Thyroid gland (tissue), 4 donors: ENCODE measurements around the gene UGT2B10. TPM values are rescaled to one million over a fixed set of nuclear protein-coding genes. Genes with fewer than 3 reads are reported as not detected.
"Not testable (repeated sequence)": the region's sequence is repeated elsewhere in the genome, so short reads cannot be mapped to it uniquely, and the experiment has no call there.

Experiments
- DNase-seq, 2 donors: peaks; one replicate each; pipeline ENCODE4 v3.0.0-alpha.2; 2019
- H3K27ac ChIP-seq, 3 donors: fragments of 200-600 bp; sonication (generic); 1 replicate in 2 of 3; 2 replicates in 1 of 3; pipeline ENCODE4 v1.5.1; 2016 to 2019; ENCODE audit warnings: mild to moderate bottlenecking in 1 of 3, moderate library complexity in 1 of 3
- H3K27me3 ChIP-seq: fragments of 200-600 bp; sonication (generic); one replicate; pipeline ENCODE4 v1.5.1; 2019
- H3K36me3 ChIP-seq, 2 donors: fragments of 200-600 bp; sonication (generic); one replicate each; pipeline ENCODE4 v1.5.1; 2016 to 2019
- H3K4me1 ChIP-seq, 2 donors: fragments of 200-600 bp; sonication (generic); one replicate each; pipeline ENCODE4 v1.5.1; 2017 to 2019
- H3K4me3 ChIP-seq, 3 donors: fragments of 200-600 bp; sonication (generic); replicated peaks in 1 of 3; 1 replicate in 2 of 3; 2 replicates in 1 of 3; pipeline ENCODE4 v1.5.1; 2016; ENCODE audit warnings: mild to moderate bottlenecking in 1 of 3
- H3K9me3 ChIP-seq: fragments of 200-600 bp; sonication (generic); one replicate; pipeline ENCODE4 v1.5.1; 2017
- POLR2A ChIP-seq, 2 donors: fragments of 450-650 bp; IDR thresholded peaks; one replicate each; pipeline ENCODE4 v1.6.1; 2017; ENCODE audit warnings: antibody characterized with exemption in 2 of 2, mild to moderate bottlenecking in 2 of 2, moderate library complexity in 1 of 2
- WGBS, 2 donors: methylation state at CpG; one replicate each; pipeline ENCODE4 v1.1.5; 2017; 5-methylcytosine and 5-hydroxymethylcytosine counted together
- intact Hi-C: fragments of 100-400 bp; cut with DNase I; formaldehyde crosslinking; loops from one replicate; pipeline ENCODE4 v1.15.1; 2023
- total RNA-seq, 4 donors: library from RNA; depleted of rRNA; stranded (reverse); fragments of >200 nt; gene quantifications; one replicate each; pipeline ENCODE4 v1.2.3, GENCODE V29; 2016
- TF ChIP-seq, protein P1 (sequence below), 6 experiments: fragments of 200-600 bp in 3 of 6; fragments of 450-650 bp in 3 of 6; sonication (generic) in 3 of 6; IDR thresholded peaks; one replicate each; pipeline ENCODE4 v1.5.1; 2016 to 2019; ENCODE audit warnings: antibody characterized with exemption in 6 of 6, mild to moderate bottlenecking in 2 of 6, inconsistent platforms in 1 of 6, moderate library complexity in 1 of 6

Gene UGT2B10
- total RNA-seq, 4 donors from 2014 or later = not detected

DNA sequence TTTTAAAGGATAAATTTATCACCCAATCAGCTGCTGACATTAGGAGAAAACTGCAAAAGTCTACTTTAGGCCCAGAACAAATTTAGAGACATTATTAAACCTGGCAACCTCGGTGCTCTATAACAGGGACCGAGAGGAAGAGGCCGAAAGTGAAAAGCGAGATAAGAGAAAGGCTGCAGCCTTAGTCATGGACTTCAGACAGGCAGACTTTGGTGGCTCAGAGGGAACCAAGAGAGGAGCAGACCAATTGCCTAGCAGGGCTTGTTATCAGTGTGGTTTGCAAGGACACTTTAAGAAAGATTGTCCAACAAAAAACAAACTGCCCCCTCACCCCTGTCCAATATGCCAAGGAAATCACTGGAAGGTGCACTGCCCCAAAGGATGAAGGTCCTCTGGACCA is 12.8 kb upstream of the UGT2B10 start:
- 91 to 96% methylated on average over 4 of the region's 4 CpGs for WGBS, 2 donors
- Histone ChIP-seq H3K4me1 (no peaks in the 10 kb centered on the region), H3K27ac (no peak overlapping the region), H3K36me3 (no peaks in the 10 kb centered on the region), H3K27me3 (no peaks in the 10 kb centered on the region), H3K9me3 (no peaks in the 10 kb centered on the region), H3K4me3 (no peak overlapping the region)
- DNase-seq = no peak
- intact Hi-C loops = no loop called here
- TF ChIP-seq POLR2A (IDR thresholded peaks at IDR 0.05) = no peak
- TF ChIP-seq, protein P1, sequence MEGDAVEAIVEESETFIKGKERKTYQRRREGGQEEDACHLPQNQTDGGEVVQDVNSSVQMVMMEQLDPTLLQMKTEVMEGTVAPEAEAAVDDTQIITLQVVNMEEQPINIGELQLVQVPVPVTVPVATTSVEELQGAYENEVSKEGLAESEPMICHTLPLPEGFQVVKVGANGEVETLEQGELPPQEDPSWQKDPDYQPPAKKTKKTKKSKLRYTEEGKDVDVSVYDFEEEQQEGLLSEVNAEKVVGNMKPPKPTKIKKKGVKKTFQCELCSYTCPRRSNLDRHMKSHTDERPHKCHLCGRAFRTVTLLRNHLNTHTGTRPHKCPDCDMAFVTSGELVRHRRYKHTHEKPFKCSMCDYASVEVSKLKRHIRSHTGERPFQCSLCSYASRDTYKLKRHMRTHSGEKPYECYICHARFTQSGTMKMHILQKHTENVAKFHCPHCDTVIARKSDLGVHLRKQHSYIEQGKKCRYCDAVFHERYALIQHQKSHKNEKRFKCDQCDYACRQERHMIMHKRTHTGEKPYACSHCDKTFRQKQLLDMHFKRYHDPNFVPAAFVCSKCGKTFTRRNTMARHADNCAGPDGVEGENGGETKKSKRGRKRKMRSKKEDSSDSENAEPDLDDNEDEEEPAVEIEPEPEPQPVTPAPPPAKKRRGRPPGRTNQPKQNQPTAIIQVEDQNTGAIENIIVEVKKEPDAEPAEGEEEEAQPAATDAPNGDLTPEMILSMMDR (IDR thresholded peaks at IDR 0.05) = no peak

DNA sequence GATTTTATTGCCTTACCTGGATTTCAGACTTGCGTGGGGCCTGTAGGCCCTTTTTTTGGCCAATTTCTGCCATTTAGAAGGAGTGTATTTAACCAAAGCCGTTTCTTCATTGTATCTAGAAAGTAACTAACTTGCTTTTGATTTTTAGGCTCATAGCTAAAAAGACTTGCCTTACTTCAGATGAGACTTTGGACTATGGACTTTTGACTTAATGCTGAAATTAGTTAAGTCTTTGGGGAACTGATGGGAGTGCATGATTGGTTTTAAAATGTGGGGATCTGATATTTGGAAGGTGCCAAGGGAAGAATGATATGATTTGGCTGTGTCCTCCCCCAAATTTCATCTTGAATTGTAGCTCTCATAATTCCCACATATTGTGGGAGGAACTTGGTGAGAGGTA is 7.7 kb upstream of the UGT2B10 start:
- intact Hi-C loops = no loop called here
- DNase-seq = no peak
- 48 to 50% methylated on average over 2 of the region's 2 CpGs for WGBS, 2 donors

DNA sequence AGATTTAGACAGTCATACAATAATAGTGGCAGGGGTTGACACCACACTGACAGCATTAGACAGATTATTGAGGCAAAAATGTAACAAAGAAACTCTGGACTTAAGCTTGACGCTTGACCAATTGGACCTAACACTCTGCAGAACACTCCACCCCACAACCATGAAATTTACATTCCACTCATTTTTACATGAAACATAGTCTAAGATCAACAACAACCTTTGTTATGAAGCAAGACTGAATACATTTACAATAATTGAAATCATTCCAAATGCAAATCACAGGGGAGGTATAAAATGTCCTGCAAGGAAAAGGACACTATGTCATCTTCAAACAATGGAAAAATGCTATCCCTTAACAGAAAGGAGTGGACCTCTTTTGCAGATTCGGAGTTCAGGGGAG is 4.9 kb upstream of the UGT2B10 start:
- H3K9me3 ChIP-seq = no peaks in the 10 kb centered on the region
- TF ChIP-seq, protein P1 (IDR thresholded peaks at IDR 0.05) = no peak
- no peak for TF ChIP-seq POLR2A (IDR thresholded peaks at IDR 0.05)
- WGBS, 2 donors = 88 to 90% methylated on average over 2 of the region's 2 CpGs
- DNase-seq = no peak
- H3K4me3 ChIP-seq = no peak overlapping the region
- H3K27ac ChIP-seq = no peak overlapping the region
- no peaks in the 10 kb centered on the region for H3K36me3 ChIP-seq
- intact Hi-C loops = no loop called here
- H3K27me3 ChIP-seq = no peaks in the 10 kb centered on the region
- H3K4me1 ChIP-seq = no peaks in the 10 kb centered on the region

More for the DNA sequence above, 7.7 kb upstream of the UGT2B10 start:
- no peak overlapping the region for H3K27ac ChIP-seq
- no peaks in the 10 kb centered on the region for H3K9me3 ChIP-seq
- H3K27me3 ChIP-seq = no peaks in the 10 kb centered on the region
- H3K4me3 ChIP-seq = no peak overlapping the region
- no peaks in the 10 kb centered on the region for H3K36me3 ChIP-seq
- TF ChIP-seq POLR2A (IDR thresholded peaks at IDR 0.05) = no peak
- TF ChIP-seq, protein P1 (IDR thresholded peaks at IDR 0.05) = no peak
- H3K4me1 ChIP-seq = no peaks in the 10 kb centered on the region

DNA sequence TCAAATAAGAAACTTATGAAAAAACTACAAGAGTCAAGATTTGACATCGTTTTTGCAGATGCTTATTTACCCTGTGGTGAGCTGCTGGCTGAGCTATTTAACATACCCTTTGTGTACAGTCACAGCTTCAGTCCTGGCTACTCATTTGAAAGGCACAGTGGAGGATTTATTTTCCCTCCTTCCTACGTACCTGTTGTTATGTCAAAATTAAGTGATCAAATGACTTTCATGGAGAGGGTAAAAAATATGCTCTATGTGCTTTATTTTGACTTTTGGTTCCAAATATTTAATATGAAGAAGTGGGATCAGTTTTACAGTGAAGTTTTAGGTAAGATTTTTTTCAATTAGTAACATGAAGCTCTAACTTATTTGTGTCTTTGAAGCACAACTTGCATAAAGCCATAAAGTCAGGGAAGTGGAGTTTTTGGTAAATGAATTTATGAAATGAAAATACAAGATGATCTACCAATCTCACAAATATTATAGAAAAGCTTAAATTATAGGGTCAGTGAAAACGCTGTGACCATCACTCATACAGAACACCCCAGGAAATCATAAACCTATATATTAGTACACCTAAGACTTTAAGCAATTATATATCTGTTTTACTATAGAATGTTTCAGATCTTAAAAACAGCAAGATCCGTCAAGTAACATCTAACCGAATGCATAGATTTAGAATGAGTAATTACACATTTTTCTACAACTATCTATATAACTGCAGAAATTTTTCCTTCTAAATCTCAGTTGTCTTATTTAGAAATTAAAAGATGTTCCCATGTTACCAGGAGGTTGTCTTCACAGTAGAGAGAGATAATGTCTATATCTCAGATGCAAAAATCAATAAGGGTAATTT is 844 bp downstream of the UGT2B10 start:
- H3K27me3 ChIP-seq, H3K27ac ChIP-seq, intact Hi-C loops, H3K4me3 ChIP-seq, DNase-seq, H3K36me3 ChIP-seq, H3K9me3 ChIP-seq, H3K4me1 ChIP-seq: not testable (repeated sequence)
- WGBS, 2 donors = 69 to 70% methylated on average over 5 of the region's 5 CpGs

DNA sequence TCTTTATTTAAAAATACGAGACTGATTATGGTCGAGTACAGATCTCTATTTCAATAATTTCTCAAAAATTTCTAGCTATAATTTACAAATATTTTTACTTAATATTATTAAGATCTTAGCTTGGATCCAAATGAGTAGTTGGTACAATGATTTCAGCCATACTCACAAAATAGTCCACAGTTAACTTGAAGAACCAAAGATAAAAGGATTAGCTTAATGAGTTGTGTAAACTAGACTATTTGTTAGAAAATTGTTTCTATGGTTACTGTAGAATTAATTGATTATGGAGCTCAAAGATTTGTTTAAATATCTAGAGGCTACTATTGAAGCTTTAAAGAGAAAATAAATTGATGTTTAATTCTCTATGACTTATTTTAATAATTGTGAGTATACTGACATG is 1.6 kb downstream of the UGT2B10 start:
- Histone ChIP-seq H3K4me1 (no peaks in the 10 kb centered on the region), H3K27ac (no peak overlapping the region), H3K36me3 (no peaks in the 10 kb centered on the region), H3K27me3 (no peaks in the 10 kb centered on the region), H3K4me3 (no peak overlapping the region), H3K9me3 (no peaks in the 10 kb centered on the region)
- 69 to 96% methylated on average over 2 of the region's 2 CpGs for WGBS, 2 donors
- no peak for DNase-seq
- TF ChIP-seq, protein P1 (IDR thresholded peaks at IDR 0.05) = no peak
- TF ChIP-seq POLR2A (IDR thresholded peaks at IDR 0.05) = no peak
- intact Hi-C loops = no loop called here

DNA sequence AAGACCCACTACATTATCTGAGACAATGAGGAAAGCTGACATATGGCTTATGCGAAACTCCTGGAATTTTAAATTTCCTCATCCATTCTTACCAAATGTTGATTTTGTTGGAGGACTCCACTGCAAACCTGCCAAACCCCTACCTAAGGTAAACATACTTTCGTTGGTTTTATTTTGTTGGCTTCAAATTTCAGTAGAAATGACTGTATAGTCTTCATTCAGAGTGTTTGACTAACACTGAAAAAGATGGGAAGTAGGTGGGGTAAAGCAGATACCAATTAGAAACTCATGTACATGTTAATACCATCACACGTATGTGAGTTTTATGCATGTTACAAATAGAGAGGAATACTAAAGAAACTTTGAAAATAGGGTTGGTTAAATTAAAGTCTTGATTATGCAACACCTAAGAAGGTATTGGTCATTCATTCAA is 2.3 kb downstream of the UGT2B10 start:
- H3K36me3 ChIP-seq, intact Hi-C loops, H3K4me3 ChIP-seq, H3K9me3 ChIP-seq, H3K27me3 ChIP-seq, H3K4me1 ChIP-seq, H3K27ac ChIP-seq, DNase-seq: not testable (repeated sequence)
- WGBS, 2 donors = 63 to 65% methylated on average over 3 of the region's 3 CpGs
